Measurements from ENCODE around the gene MAML2. TPM values are rescaled to one million over a fixed set of nuclear protein-coding genes. Genes with fewer than 3 reads are reported as not detected.

MAML2 gene
- total RNA-seq, 5 donors from 2014 or later (not counting 1 experiment from before 2014, with no cell fraction given), result 30.4 to 66.7 (median 35.1) TPM

GRCh38 chr11:96082936-96083335 is 260.1 kb downstream of the MAML2 start:
- Histone ChIP-seq H3K4me3 (ENCODE audit: control insufficient read depth in 1 of 2, extremely low read depth in 1 of 2, low read length in 1 of 2) (no peak overlapping the region), H3K27me3 (replicated peaks in 1 of 2; ENCODE audit: control insufficient read depth in 2 of 2, extremely low read depth in 1 of 2, insufficient read depth in 2 of 2, low read length in 1 of 2) (no peaks in the 10 kb centered on the region), H3K36me3 (ENCODE audit: control insufficient read depth in 2 of 2, extremely low read depth in 1 of 2, insufficient read depth in 1 of 2, low read length in 1 of 2) (peaks cover 0 to 3% of the 10 kb centered on the region in 2 donors), H3K27ac (ENCODE audit: low read length) (no peak overlapping the region), H3K9me3 (no peaks in the 10 kb centered on the region), H3K4me1 (ENCODE audit: control insufficient read depth in 1 of 2, extremely low read depth in 1 of 2, insufficient read depth in 2 of 2, low read length in 2 of 2) (no peaks in the 10 kb centered on the region)
- ATAC-seq (replicated peaks in 1 of 4) (no peak), DNase-seq (no peak)
- ChIA-PET POLR2A (no interaction called here), CTCF (interaction anchor here in 1 of 2 donors (1.7 kb wide), 1 partner anchor 260 kb away, joined by 3 read pairs; the partner anchor contains the start of gene MAML2)
- H3K4me3 Mint-ChIP-seq, result no peak overlapping the region
- no peaks in the 10 kb centered on the region for H3K27me3 Mint-ChIP-seq
- H3K27ac Mint-ChIP-seq, result no peak overlapping the region
- WGBS (ENCODE audit: insufficient coverage), result no CpG with 5 or more reads among the region's 2 CpGs
- peaks cover 33% of the 10 kb centered on the region for H3K36me3 Mint-ChIP-seq
- H3K4me1 Mint-ChIP-seq, result peaks cover 49 to 63% (median 50%) of the 10 kb centered on the region in 3 donors
- no peaks in the 10 kb centered on the region for H3K9me3 Mint-ChIP-seq

GRCh38 chr11:96082002-96082899 is 260.7 kb downstream of the MAML2 start:
- Mint-ChIP-seq H3K9me3 (no peaks in the 10 kb centered on the region), H3K27me3 (no peaks in the 10 kb centered on the region), H3K4me1 (peaks cover 49 to 63% (median 50%) of the 10 kb centered on the region in 3 donors), H3K4me3 (no peak overlapping the region), H3K27ac (no peak overlapping the region), H3K36me3 (peaks cover 30% of the 10 kb centered on the region)
- ChIA-PET POLR2A (no interaction called here), CTCF (no interaction called here)
- DNase-seq (no peak), ATAC-seq (replicated peaks in 1 of 4) (no peak)
- H3K36me3 ChIP-seq (ENCODE audit: control insufficient read depth in 2 of 2, extremely low read depth in 1 of 2, insufficient read depth in 1 of 2, low read length in 1 of 2), result peaks cover 0 to 3% of the 10 kb centered on the region in 2 donors
- no peaks in the 10 kb centered on the region for H3K4me1 ChIP-seq (ENCODE audit: control insufficient read depth in 1 of 2, extremely low read depth in 1 of 2, insufficient read depth in 2 of 2, low read length in 2 of 2)
- WGBS (ENCODE audit: insufficient coverage), result 91% methylated on average over 8 of the region's 11 CpGs
- no peaks in the 10 kb centered on the region for H3K27me3 ChIP-seq (replicated peaks in 1 of 2; ENCODE audit: control insufficient read depth in 2 of 2, extremely low read depth in 1 of 2, insufficient read depth in 2 of 2, low read length in 1 of 2)
- no peak overlapping the region for H3K4me3 ChIP-seq (ENCODE audit: control insufficient read depth in 1 of 2, extremely low read depth in 1 of 2, low read length in 1 of 2)
- no peak overlapping the region for H3K27ac ChIP-seq (ENCODE audit: low read length)
- no peaks in the 10 kb centered on the region for H3K9me3 ChIP-seq

DNA sequence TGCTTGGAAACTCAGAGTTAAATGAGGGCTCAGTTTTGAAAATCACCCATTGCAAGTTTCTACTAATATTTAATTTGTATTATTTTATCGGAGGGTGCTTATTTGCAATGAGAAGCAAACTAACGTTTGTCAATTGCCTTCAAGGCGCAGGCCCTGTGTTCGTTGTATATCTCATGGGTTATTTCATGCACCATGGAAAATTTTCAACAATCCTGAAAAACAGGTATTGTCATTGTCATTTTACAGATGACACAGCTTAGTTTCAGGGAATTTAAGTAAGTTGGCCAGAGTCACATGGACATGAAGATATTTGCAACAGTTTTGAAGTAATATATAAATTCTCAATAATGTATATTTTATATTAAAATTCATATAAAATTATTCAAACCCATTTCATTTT is 261.4 kb downstream of the MAML2 start:
- H3K4me1 Mint-ChIP-seq, result peaks cover 43 to 60% (median 48%) of the 10 kb centered on the region in 3 donors
- 100% methylated on average over 3 of the region's 4 CpGs for WGBS (ENCODE audit: insufficient coverage)

DNA sequence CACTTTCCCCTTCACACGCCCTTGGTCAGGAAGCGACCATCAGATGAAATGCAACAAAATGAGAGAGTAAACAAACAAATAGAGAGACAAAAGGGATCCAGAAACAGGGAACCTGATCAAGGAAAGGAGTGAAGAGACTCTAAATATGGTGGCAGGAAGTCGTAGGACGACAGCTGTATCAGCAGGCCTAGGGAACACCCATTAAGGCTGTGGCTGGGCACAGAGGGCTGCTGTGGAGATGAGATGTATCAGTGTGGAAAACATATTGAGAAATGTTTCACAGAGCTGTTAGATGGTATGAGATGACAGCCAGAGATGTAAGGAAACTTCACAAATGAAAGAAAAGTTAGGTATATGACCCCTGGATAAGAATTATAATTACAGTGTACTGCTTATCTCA is 263.3 kb downstream of the MAML2 start:
- POLR2A ChIA-PET, result no interaction called here
- Mint-ChIP-seq H3K4me1 (peaks cover 48 to 60% (median 51%) of the 10 kb centered on the region in 3 donors), H3K9me3 (no peaks in the 10 kb centered on the region), H3K4me3 (no peak overlapping the region), H3K27ac (peak overlapping the region in 1 of 2 donors; percentile 28), H3K27me3 (no peaks in the 10 kb centered on the region), H3K36me3 (peaks cover 23% of the 10 kb centered on the region)
- Histone ChIP-seq H3K4me1 (ENCODE audit: control insufficient read depth in 1 of 2, extremely low read depth in 1 of 2, insufficient read depth in 2 of 2, low read length in 2 of 2) (peaks cover 0 to 2% of the 10 kb centered on the region in 2 experiments), H3K27ac (ENCODE audit: low read length) (no peak overlapping the region), H3K36me3 (ENCODE audit: control insufficient read depth in 2 of 2, extremely low read depth in 1 of 2, insufficient read depth in 1 of 2, low read length in 1 of 2) (peaks cover 0 to 6% of the 10 kb centered on the region in 2 donors), H3K4me3 (ENCODE audit: control insufficient read depth in 1 of 2, extremely low read depth in 1 of 2, low read length in 1 of 2) (no peak overlapping the region), H3K9me3 (no peaks in the 10 kb centered on the region), H3K27me3 (replicated peaks in 1 of 2; ENCODE audit: control insufficient read depth in 2 of 2, extremely low read depth in 1 of 2, insufficient read depth in 2 of 2, low read length in 1 of 2) (no peaks in the 10 kb centered on the region)
- WGBS (ENCODE audit: insufficient coverage), result 83% methylated on average over 2 of the region's 4 CpGs
- DNase-seq (no peak), ATAC-seq (replicated peaks in 1 of 4) (peak in 1 of 4 experiments; percentile 43)
- CTCF ChIA-PET, result no interaction called here

More for the DNA sequence above, 261.4 kb downstream of the MAML2 start:
- no peak overlapping the region for H3K4me3 ChIP-seq (ENCODE audit: control insufficient read depth in 1 of 2, extremely low read depth in 1 of 2, low read length in 1 of 2)
- peaks cover 0 to 3% of the 10 kb centered on the region in 2 donors for H3K36me3 ChIP-seq (ENCODE audit: control insufficient read depth in 2 of 2, extremely low read depth in 1 of 2, insufficient read depth in 1 of 2, low read length in 1 of 2)
- no peak for ATAC-seq (replicated peaks in 1 of 4)
- no peaks in the 10 kb centered on the region for H3K27me3 ChIP-seq (replicated peaks in 1 of 2; ENCODE audit: control insufficient read depth in 2 of 2, extremely low read depth in 1 of 2, insufficient read depth in 2 of 2, low read length in 1 of 2)
- POLR2A ChIA-PET, result interaction anchor here in 1 of 2 donors (0.6 kb wide), 1 partner anchor 82 kb away, joined by 4 read pairs; no protein-coding TSS in a partner anchor
- H3K27ac Mint-ChIP-seq, result no peak overlapping the region
- no peaks in the 10 kb centered on the region for H3K4me1 ChIP-seq (ENCODE audit: control insufficient read depth in 1 of 2, extremely low read depth in 1 of 2, insufficient read depth in 2 of 2, low read length in 2 of 2)
- H3K4me3 Mint-ChIP-seq, result no peak overlapping the region
- CTCF ChIA-PET, result no interaction called here
- H3K27ac ChIP-seq (ENCODE audit: low read length), result no peak overlapping the region
- DNase-seq, result no peak
- H3K36me3 Mint-ChIP-seq, result peaks cover 26% of the 10 kb centered on the region
- H3K9me3 Mint-ChIP-seq, result no peaks in the 10 kb centered on the region
- no peaks in the 10 kb centered on the region for H3K27me3 Mint-ChIP-seq
- H3K9me3 ChIP-seq, result no peaks in the 10 kb centered on the region

GRCh38 chr11:96075532-96075959 is 267.4 kb downstream of the MAML2 start:
- H3K4me3 Mint-ChIP-seq, result no peak overlapping the region
- no peaks in the 10 kb centered on the region for H3K9me3 Mint-ChIP-seq
- Histone ChIP-seq H3K36me3 (ENCODE audit: control insufficient read depth in 2 of 2, extremely low read depth in 1 of 2, insufficient read depth in 1 of 2, low read length in 1 of 2) (peaks cover 2 to 3% of the 10 kb centered on the region in 2 donors), H3K27ac (ENCODE audit: low read length) (no peak overlapping the region), H3K4me1 (ENCODE audit: control insufficient read depth in 1 of 2, extremely low read depth in 1 of 2, insufficient read depth in 2 of 2, low read length in 2 of 2) (peaks cover 0 to 2% of the 10 kb centered on the region in 2 experiments), H3K27me3 (replicated peaks in 1 of 2; ENCODE audit: control insufficient read depth in 2 of 2, extremely low read depth in 1 of 2, insufficient read depth in 2 of 2, low read length in 1 of 2) (no peaks in the 10 kb centered on the region), H3K9me3 (no peaks in the 10 kb centered on the region), H3K4me3 (ENCODE audit: control insufficient read depth in 1 of 2, extremely low read depth in 1 of 2, low read length in 1 of 2) (no peak overlapping the region)
- H3K36me3 Mint-ChIP-seq, result peaks cover 54% of the 10 kb centered on the region
- WGBS (ENCODE audit: insufficient coverage), result 40% methylated on average over 4 of the region's 5 CpGs
- ChIA-PET POLR2A (interaction anchor here in 1 of 2 donors (0.6 to 0.7 kb wide), 2 partner anchors 269 to 314 kb away, joined by 3 read pairs; partner anchors contain the start of gene JRKL), CTCF (interaction anchor here (0.7 to 1.7 kb wide), 4 partner anchors 10 to 268 kb away, joined by 3 to 4 read pairs (median 3); no protein-coding TSS in a partner anchor)
- no peaks in the 10 kb centered on the region for H3K27me3 Mint-ChIP-seq
- ATAC-seq (replicated peaks in 1 of 4) (no peak), DNase-seq (no peak)
- H3K4me1 Mint-ChIP-seq, result peaks cover 54 to 71% (median 70%) of the 10 kb centered on the region in 3 donors
- peak overlapping the region; percentile 59 to 82 for H3K27ac Mint-ChIP-seq

DNA sequence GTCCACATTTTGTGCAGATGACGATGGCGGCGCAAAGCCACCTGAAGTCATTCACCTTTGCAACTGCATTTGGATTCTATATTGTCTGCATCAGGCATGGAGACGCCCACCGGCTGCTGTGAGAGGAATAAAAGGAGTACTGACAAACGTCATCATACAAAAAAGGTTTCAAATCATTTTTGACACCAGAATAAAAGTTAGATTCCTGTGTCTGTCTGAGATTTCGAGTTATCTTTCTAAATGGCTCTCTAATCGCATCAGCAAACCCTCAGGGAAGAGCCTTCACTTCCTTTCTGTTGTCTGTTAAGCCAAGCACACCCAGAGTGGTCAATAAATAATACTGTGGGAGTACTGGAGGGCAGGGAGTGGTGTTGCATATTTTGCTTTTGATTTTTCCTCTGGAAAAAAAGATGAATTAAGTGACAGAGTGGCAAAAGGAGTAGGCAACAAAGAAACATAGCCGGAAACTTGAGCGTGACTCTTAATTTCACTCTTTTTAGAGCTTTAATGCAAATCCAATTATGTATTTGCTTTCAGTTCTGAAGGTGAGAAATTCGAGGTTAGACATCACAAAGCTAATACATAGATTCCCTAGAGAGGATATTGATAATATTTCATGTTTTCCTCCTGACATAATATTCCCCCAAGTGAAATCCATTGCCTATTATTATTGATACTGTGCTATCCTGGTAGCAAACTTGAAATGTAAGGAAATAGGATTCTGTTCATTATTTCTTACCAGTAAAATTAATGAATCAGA is 268.3 kb downstream of the MAML2 start:
- Histone ChIP-seq H3K36me3 (ENCODE audit: control insufficient read depth in 2 of 2, extremely low read depth in 1 of 2, insufficient read depth in 1 of 2, low read length in 1 of 2) (peaks cover 2 to 3% of the 10 kb centered on the region in 2 donors), H3K27ac (ENCODE audit: low read length) (no peak overlapping the region), H3K9me3 (no peaks in the 10 kb centered on the region), H3K4me1 (ENCODE audit: control insufficient read depth in 1 of 2, extremely low read depth in 1 of 2, insufficient read depth in 2 of 2, low read length in 2 of 2) (peaks cover 0 to 2% of the 10 kb centered on the region in 2 experiments), H3K4me3 (ENCODE audit: control insufficient read depth in 1 of 2, extremely low read depth in 1 of 2, low read length in 1 of 2) (no peak overlapping the region), H3K27me3 (replicated peaks in 1 of 2; ENCODE audit: control insufficient read depth in 2 of 2, extremely low read depth in 1 of 2, insufficient read depth in 2 of 2, low read length in 1 of 2) (no peaks in the 10 kb centered on the region)
- Mint-ChIP-seq H3K27ac (peak overlapping the region; percentile 59 to 82), H3K36me3 (peaks cover 49% of the 10 kb centered on the region), H3K9me3 (no peaks in the 10 kb centered on the region), H3K4me3 (peak overlapping the region in 2 of 3 donors; percentile 21 to 26), H3K27me3 (no peaks in the 10 kb centered on the region), H3K4me1 (peaks cover 48 to 63% (median 62%) of the 10 kb centered on the region in 3 donors)
- POLR2A ChIA-PET, result interaction anchor here in 1 of 2 donors (0.6 to 0.7 kb wide), 2 partner anchors 270 to 315 kb away, joined by 3 read pairs; partner anchors contain the start of gene JRKL
- no CpG with 5 or more reads among the region's 11 CpGs for WGBS (ENCODE audit: insufficient coverage)
- CTCF ChIA-PET, result interaction anchor here in 1 of 2 donors (0.7 to 1.7 kb wide), 2 partner anchors 17 to 238 kb away, joined by 3 to 4 read pairs; no protein-coding TSS in a partner anchor
- DNase-seq, result no peak
- no peak for ATAC-seq (replicated peaks in 1 of 4)
